K562 (cell line): Measurements from ENCODE around the gene NUP133. TPM values are rescaled to one million over a fixed set of nuclear protein-coding genes. Genes with fewer than 3 reads are reported as not detected.

Experiments
- ARNT ChIP-seq, 2 experiments: fragments of 450-650 bp; IDR thresholded peaks; 2 replicates each; pipeline ENCODE4 v1.6.1; 2016; ENCODE audit warnings: mild to moderate bottlenecking in 1 of 2
- CTBP1 ChIP-seq: fragments of 450-650 bp; IDR thresholded peaks from 2 replicates; pipeline ENCODE4 v1.6.1; 2016; ENCODE audit warnings: borderline replicate concordance
- E2F1 ChIP-seq: sonication (generic); formaldehyde crosslinking; IDR thresholded peaks from 2 replicates; pipeline ENCODE4 v1.8.1; 2023; ENCODE audit warnings: mild to moderate bottlenecking, missing genetic modification reagents, moderate library complexity
- ELF2 ChIP-seq: fragments of 250-450 bp; sonication (Bioruptor Pico); IDR thresholded peaks from 2 replicates; pipeline ENCODE4 v1.5.0; 2021; ENCODE audit warnings: mild to moderate bottlenecking
- FOXO4 ChIP-seq: fragments of 450-650 bp; formaldehyde crosslinking; IDR thresholded peaks from 2 replicates; pipeline ENCODE4 v1.4.0; 2020; ENCODE audit warnings: mild to moderate bottlenecking, moderate library complexity
- GABPB1 ChIP-seq: sonication (generic); formaldehyde crosslinking; IDR thresholded peaks from 2 replicates; pipeline ENCODE4 v1.8.0; 2022; ENCODE audit warnings: mild to moderate bottlenecking, missing genetic modification reagents
- MTF1 ChIP-seq: fragments of 250-450 bp; sonication (Bioruptor Pico); IDR thresholded peaks from 2 replicates; pipeline ENCODE4 v1.9.0; 2021; ENCODE audit warnings: moderate library complexity, mild to moderate bottlenecking, inconsistent platforms, borderline replicate concordance
- NFE2L1 ChIP-seq: fragments of 450-650 bp; IDR thresholded peaks from 2 replicates; pipeline ENCODE4 v1.6.1; 2016; ENCODE audit warnings: missing genetic modification characterization, low read depth, mild to moderate bottlenecking, missing compliant biosample characterization, moderate library complexity, borderline replicate concordance
- NR2F6 ChIP-seq: fragments of 450-650 bp; formaldehyde crosslinking; IDR thresholded peaks from 2 replicates; pipeline ENCODE4 v1.4.0; 2020; ENCODE audit warnings: mild to moderate bottlenecking
- OTX1 ChIP-seq: fragments of 450-650 bp; formaldehyde crosslinking; IDR thresholded peaks from 2 replicates; pipeline ENCODE4 v1.4.0; 2022; ENCODE audit warnings: mild to moderate bottlenecking
- POLR2AphosphoS5 ChIP-seq: IDR thresholded peaks from 2 replicates; pipeline ENCODE4 v1.6.1; 2011; ENCODE audit warnings: mild to moderate bottlenecking, low read depth, low read length, moderate library complexity; ENCODE audit not compliant: control insufficient read depth, insufficient read depth
- SETDB1 ChIP-seq: IDR thresholded peaks from one replicate; pipeline ENCODE4 v1.6.1; 2012; ENCODE audit warnings: low read length, control low read depth, inconsistent platforms
- SMARCC2 ChIP-seq: fragments of 450-650 bp; IDR thresholded peaks from 2 replicates; pipeline ENCODE4 v1.6.1; 2017; ENCODE audit warnings: antibody characterized with exemption, moderate library complexity, mild to moderate bottlenecking, low read depth
- TARDBP ChIP-seq: fragments of 450-650 bp; IDR thresholded peaks from 2 replicates; pipeline ENCODE4 v1.6.1; 2016
- THRAP3 ChIP-seq: fragments of 450-650 bp; IDR thresholded peaks from 2 replicates; pipeline ENCODE4 v1.6.1; 2016; ENCODE audit warnings: mild to moderate bottlenecking, inconsistent platforms, borderline replicate concordance
- XRCC4 ChIP-seq: IDR thresholded peaks from one replicate; pipeline ENCODE4 v1.6.1; 2011; ENCODE audit not compliant: insufficient read depth, insufficient read length; ENCODE audit errors: extremely low read depth
- ZBTB11 ChIP-seq, 3 experiments: fragments of 200-800 bp in 1 of 3; fragments of 250-450 bp in 1 of 3; fragments of 450-650 bp in 1 of 3; sonication (Bioruptor Pico) in 1 of 3; sonication (Bioruptor generic) in 1 of 3; formaldehyde crosslinking in 1 of 3; IDR thresholded peaks; 2 replicates each; pipeline versions ENCODE4 v1.6.1 to v1.8.0; 2016 to 2022; ENCODE audit warnings: mild to moderate bottlenecking in 2 of 3, missing genetic modification characterization in 2 of 3, missing compliant biosample characterization in 1 of 3, moderate library complexity in 1 of 3
- ZNF134 ChIP-seq: fragments of 250-450 bp; sonication (Bioruptor Pico); conservative IDR thresholded peaks from 2 replicates; pipeline ENCODE4 v1.4.0; 2020
- ZNF766 ChIP-seq: fragments of 200-800 bp; sonication (Bioruptor generic); conservative IDR thresholded peaks from 2 replicates; pipeline ENCODE4 v1.6.1; 2016; ENCODE audit warnings: missing genetic modification characterization, missing compliant biosample characterization
- polyA plus RNA-seq, 8 experiments: library from polyadenylated mRNA; depleted of rRNA in 4 of 8; stranded (reverse) in 5 of 8; unstranded in 3 of 8; fragments of >200 nt; fragmentation: Nextera tagmentation in 2 of 8; fragmentation: Illumina TruSeq in 1 of 8; extraction: Ambion mirVana in 2 of 8; extraction: Trizol in 1 of 8; gene quantifications; 2 replicates each; pipeline versions ENCODE4 v1.2.1 to v1.2.3, GENCODE V29; 2011 to 2014; ENCODE audit warnings: inconsistent platforms in 1 of 8, missing spikeins in 1 of 8
- total RNA-seq, 7 experiments: library from RNA; depleted of rRNA in 6 of 7; stranded (reverse); fragments of >200 nt in 6 of 7; fragmentation: Illumina TruSeq in 2 of 7; extraction: Trizol in 2 of 7; gene quantifications; 2 replicates each; pipeline versions ENCODE4 v1.2.1 to v1.2.3, GENCODE V29; 2011 to 2021; ENCODE audit warnings: low replicate concordance in 1 of 7
- TF ChIP-seq, protein P1 (sequence below): sonication (generic); formaldehyde crosslinking; IDR thresholded peaks from 2 replicates; pipeline ENCODE4 v1.8.0; 2022; ENCODE audit warnings: mild to moderate bottlenecking, missing genetic modification reagents, borderline replicate concordance

NUP133 gene
- total and polyA plus RNA-seq, 9 of the 15 experiments (the other 6 are each of a cell fraction or from before 2014, with no cell fraction given) = 21.7 to 85.1 (median 61.3) TPM

DNA sequence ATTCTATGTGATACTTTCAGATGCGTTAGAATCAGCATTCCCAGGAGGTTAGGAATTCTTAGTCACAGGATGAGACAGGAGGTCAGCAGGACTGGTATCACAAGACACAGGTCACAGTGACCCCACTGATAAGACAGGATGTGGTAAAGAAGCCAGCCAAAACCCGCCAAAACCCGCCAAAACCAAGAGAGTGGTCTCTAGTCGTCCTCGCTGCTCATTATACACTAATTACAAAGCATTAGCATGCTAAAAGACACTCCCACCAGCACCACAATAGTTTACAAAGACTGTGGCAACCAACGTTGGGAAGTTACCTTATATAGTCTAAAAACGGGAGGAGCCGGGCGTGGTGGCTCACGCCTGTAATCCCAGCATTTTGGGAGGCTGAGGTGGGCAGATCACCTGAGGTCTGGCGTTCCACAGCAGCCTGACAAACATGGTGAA lies 60.3 kb downstream of the NUP133 start (continued):
- TF ChIP-seq, protein P1, sequence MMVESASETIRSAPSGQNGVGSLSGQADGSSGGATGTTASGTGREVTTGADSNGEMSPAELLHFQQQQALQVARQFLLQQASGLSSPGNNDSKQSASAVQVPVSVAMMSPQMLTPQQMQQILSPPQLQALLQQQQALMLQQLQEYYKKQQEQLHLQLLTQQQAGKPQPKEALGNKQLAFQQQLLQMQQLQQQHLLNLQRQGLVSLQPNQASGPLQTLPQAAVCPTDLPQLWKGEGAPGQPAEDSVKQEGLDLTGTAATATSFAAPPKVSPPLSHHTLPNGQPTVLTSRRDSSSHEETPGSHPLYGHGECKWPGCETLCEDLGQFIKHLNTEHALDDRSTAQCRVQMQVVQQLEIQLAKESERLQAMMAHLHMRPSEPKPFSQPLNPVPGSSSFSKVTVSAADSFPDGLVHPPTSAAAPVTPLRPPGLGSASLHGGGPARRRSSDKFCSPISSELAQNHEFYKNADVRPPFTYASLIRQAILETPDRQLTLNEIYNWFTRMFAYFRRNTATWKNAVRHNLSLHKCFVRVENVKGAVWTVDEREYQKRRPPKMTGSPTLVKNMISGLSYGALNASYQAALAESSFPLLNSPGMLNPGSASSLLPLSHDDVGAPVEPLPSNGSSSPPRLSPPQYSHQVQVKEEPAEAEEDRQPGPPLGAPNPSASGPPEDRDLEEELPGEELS = no peak
- TF ChIP-seq XRCC4 (no peak), THRAP3 (no peak), GABPB1 (CRISPR knock-in tag) (peak; percentile 80), ARNT (IDR thresholded peaks at IDR 0.05) (no peak), NFE2L1 (tag) (no peak), ELF2 (CRISPR knock-in tag) (0 out of 2 replicates have a peak, but pooled peaks have one; percentile 13), MTF1 (CRISPR knock-in tag) (no peak), NR2F6 (CRISPR knock-in tag) (no peak), CTBP1 (peak; percentile 72; the same call in 1 of the 2 replicates), E2F1 (no peak), POLR2AphosphoS5 (no peak), TARDBP (no peak), FOXO4 (CRISPR knock-in tag) (no peak), ZNF766 (CRISPR knock-in tag) (0 out of 2 replicates have a peak, but pooled peaks have one; percentile 33), SMARCC2 (no peak), ZNF134 (CRISPR knock-in tag) (no peak; the same call in 1 of the 2 replicates), OTX1 (CRISPR knock-in tag) (no peak), SETDB1 (no peak), ZBTB11 (CRISPR knock-in tag; IDR thresholded peaks at IDR 0.05) (peak in 1 of 3 experiments; percentile 64; a peak in 2 of 6 replicates)
